Measurements from ENCODE around the gene SLC26A8.
"Not testable (repeated sequence)": the region's sequence is repeated elsewhere in the genome, so short reads cannot be mapped to it uniquely, and the experiment has no call there.

SLC26A8 gene

GRCh38 chr6:36015666-36016065, 8.8 kb downstream of the SLC26A8 start:
- Mint-ChIP-seq H3K9me3 (no peaks in the 10 kb centered on the region), H3K27me3 (no peaks in the 10 kb centered on the region), H3K4me3 (no peak overlapping the region), H3K27ac (peak overlapping the region; percentile 1), H3K4me1 (ENCODE audit: low read depth) (peaks cover 42% of the 10 kb centered on the region), H3K36me3 (ENCODE audit: low read depth) (no peaks in the 10 kb centered on the region)
- intact Hi-C loops (cut with micrococcal nuclease), result no loop called here

DNA sequence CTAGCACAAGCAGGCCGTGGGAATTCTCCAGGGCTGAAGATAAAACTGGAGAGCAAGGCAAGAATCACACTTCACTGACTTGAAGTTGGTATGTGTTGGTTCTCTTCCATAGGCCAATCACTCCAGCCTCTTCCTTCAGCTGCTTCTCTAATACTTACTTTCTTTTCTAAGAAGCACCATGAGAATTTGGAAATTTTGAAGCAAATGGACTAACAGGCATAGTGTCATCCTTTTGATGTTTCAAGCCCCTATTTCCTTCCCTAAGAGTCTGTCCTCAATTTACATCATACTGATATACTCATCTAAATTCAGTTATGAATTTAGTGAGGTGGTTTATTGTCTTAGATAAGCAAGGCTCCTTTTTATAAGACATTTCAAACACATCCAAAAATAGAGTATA, 24.0 kb downstream of the SLC26A8 start:
- intact Hi-C loops (cut with micrococcal nuclease), result no loop called here
- H3K9me3 Mint-ChIP-seq, result no peaks in the 10 kb centered on the region
- H3K27me3 Mint-ChIP-seq, result no peaks in the 10 kb centered on the region
- H3K36me3 Mint-ChIP-seq (ENCODE audit: low read depth), result no peaks in the 10 kb centered on the region
- H3K27ac Mint-ChIP-seq, result no peak overlapping the region
- no peaks in the 10 kb centered on the region for H3K4me1 Mint-ChIP-seq (ENCODE audit: low read depth)
- H3K4me3 Mint-ChIP-seq, result no peak overlapping the region

DNA sequence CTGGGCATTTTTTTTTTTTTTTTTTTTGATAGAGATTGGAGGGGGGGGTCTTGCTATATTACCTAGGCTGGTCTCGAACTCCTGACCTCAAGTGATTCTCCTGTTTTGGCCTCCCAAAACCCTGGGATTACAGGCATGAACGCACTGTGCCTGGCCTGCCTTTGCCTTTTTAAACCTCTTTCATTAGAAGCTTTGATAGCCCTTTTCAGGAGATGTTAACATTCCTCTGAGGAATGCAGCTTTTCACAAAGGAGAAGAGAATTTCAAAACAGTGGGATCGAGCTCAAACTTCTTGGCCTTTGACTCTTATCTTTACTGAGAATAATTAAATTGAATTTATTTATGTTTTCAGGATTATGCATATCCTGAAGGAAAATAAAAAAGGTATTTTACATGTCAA, 31.3 kb downstream of the SLC26A8 start:
- intact Hi-C loops (cut with micrococcal nuclease), result no loop called here
- no peaks in the 10 kb centered on the region for H3K36me3 Mint-ChIP-seq (ENCODE audit: low read depth)
- H3K27me3 Mint-ChIP-seq, result no peaks in the 10 kb centered on the region
- H3K27ac Mint-ChIP-seq, result no peak overlapping the region
- no peak overlapping the region for H3K4me3 Mint-ChIP-seq
- H3K9me3 Mint-ChIP-seq, result no peaks in the 10 kb centered on the region
- H3K4me1 Mint-ChIP-seq (ENCODE audit: low read depth), result no peaks in the 10 kb centered on the region

- intact Hi-C loops (cut with micrococcal nuclease); H3K27me3 Mint-ChIP-seq; H3K27ac Mint-ChIP-seq; H3K4me1 Mint-ChIP-seq (ENCODE audit: low read depth); H3K4me3 Mint-ChIP-seq; H3K36me3 Mint-ChIP-seq (ENCODE audit: low read depth); H3K9me3 Mint-ChIP-seq: not testable (repeated sequence)
Measured at GRCh38 chr6:35988047-35988446, 36.4 kb downstream of the SLC26A8 start.

GRCh38 chr6:35984701-35985100, 39.7 kb downstream of the SLC26A8 start:
- H3K27me3 Mint-ChIP-seq, result no peaks in the 10 kb centered on the region
- H3K36me3 Mint-ChIP-seq (ENCODE audit: low read depth), result no peaks in the 10 kb centered on the region
- H3K27ac Mint-ChIP-seq, result no peak overlapping the region
- H3K4me3 Mint-ChIP-seq, result no peak overlapping the region
- intact Hi-C loops (cut with micrococcal nuclease), result no loop called here
- H3K4me1 Mint-ChIP-seq (ENCODE audit: low read depth), result no peaks in the 10 kb centered on the region
- H3K9me3 Mint-ChIP-seq, result no peaks in the 10 kb centered on the region

GRCh38 chr6:35980991-35981645, 43.3 kb downstream of the SLC26A8 start:
- no peak overlapping the region for H3K27ac Mint-ChIP-seq
- no peak overlapping the region for H3K4me3 Mint-ChIP-seq
- H3K4me1 Mint-ChIP-seq (ENCODE audit: low read depth), result no peaks in the 10 kb centered on the region
- H3K9me3 Mint-ChIP-seq, result no peaks in the 10 kb centered on the region
- no peaks in the 10 kb centered on the region for H3K27me3 Mint-ChIP-seq
- intact Hi-C loops (cut with micrococcal nuclease), result no loop called here
- no peaks in the 10 kb centered on the region for H3K36me3 Mint-ChIP-seq (ENCODE audit: low read depth)

- H3K4me3 Mint-ChIP-seq; intact Hi-C loops (cut with micrococcal nuclease); H3K36me3 Mint-ChIP-seq (ENCODE audit: low read depth); H3K27ac Mint-ChIP-seq; H3K27me3 Mint-ChIP-seq; H3K9me3 Mint-ChIP-seq; H3K4me1 Mint-ChIP-seq (ENCODE audit: low read depth): not testable (repeated sequence)
Measured at GRCh38 chr6:35980126-35980525, 44.3 kb downstream of the SLC26A8 start.

GRCh38 chr6:35977308-35977707, 47.1 kb downstream of the SLC26A8 start:
- H3K9me3 Mint-ChIP-seq, result no peaks in the 10 kb centered on the region
- H3K27ac Mint-ChIP-seq, result no peak overlapping the region
- H3K27me3 Mint-ChIP-seq, result no peaks in the 10 kb centered on the region
- H3K4me3 Mint-ChIP-seq, result no peak overlapping the region
- intact Hi-C loops (cut with micrococcal nuclease), result no loop called here
- peaks cover 7% of the 10 kb centered on the region for H3K4me1 Mint-ChIP-seq (ENCODE audit: low read depth)
- H3K36me3 Mint-ChIP-seq (ENCODE audit: low read depth), result no peaks in the 10 kb centered on the region

GRCh38 chr6:35973670-35974222, 50.7 kb downstream of the SLC26A8 start:
- Mint-ChIP-seq H3K4me3 (no peak overlapping the region), H3K4me1 (ENCODE audit: low read depth) (peaks cover 7% of the 10 kb centered on the region), H3K27ac (no peak overlapping the region), H3K9me3 (no peaks in the 10 kb centered on the region), H3K27me3 (no peaks in the 10 kb centered on the region), H3K36me3 (ENCODE audit: low read depth) (no peaks in the 10 kb centered on the region)
- intact Hi-C loops (cut with micrococcal nuclease), result no loop called here

DNA sequence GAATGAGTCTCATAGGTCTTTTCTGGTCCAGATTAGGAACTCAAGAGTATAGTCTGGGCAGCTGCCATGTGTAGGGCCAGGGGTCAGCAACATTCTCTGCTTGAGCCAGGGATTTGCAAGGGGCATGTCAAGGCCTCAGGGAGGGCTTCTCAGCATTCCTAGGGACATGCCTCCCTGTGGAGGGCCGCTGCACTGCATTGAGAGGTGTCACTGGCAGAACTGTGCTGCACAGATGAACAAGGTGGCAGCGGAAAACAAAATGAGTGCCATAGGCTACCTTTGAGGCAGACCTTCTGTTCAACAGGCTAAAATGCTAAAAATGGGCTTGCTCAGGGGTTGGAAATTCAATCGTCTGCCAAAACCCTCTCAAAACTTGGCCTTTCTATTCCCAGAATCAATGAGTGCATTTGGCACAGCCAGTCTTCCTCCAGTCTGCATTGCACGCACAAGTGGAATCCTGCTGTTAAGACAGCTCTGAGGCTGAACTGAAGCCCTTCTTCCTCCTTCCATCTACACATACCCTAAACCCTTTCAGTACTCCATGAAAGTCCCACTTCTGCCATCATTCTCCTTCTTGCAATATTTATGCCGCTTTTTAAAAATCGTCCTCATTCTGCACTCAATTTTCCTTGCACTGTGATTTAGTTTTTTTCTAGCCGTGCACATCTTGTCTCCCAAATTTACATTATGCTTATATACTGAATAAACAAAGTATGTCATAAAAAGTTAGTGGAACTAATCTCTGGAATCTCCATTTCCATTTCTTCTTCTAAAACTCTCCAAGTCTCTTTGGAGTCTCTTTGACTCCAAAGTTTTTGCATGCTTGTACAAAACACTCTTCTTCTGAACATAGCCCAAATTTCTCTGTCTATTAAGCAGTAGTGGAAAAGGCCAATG, 51.7 kb downstream of the SLC26A8 start:
- no peaks in the 10 kb centered on the region for H3K9me3 Mint-ChIP-seq
- H3K27me3 Mint-ChIP-seq, result no peaks in the 10 kb centered on the region
- H3K4me1 Mint-ChIP-seq (ENCODE audit: low read depth), result peaks cover 7% of the 10 kb centered on the region
- no peaks in the 10 kb centered on the region for H3K36me3 Mint-ChIP-seq (ENCODE audit: low read depth)
- H3K27ac Mint-ChIP-seq, result no peak overlapping the region
- H3K4me3 Mint-ChIP-seq, result no peak overlapping the region
- intact Hi-C loops (cut with micrococcal nuclease), result no loop called here

DNA sequence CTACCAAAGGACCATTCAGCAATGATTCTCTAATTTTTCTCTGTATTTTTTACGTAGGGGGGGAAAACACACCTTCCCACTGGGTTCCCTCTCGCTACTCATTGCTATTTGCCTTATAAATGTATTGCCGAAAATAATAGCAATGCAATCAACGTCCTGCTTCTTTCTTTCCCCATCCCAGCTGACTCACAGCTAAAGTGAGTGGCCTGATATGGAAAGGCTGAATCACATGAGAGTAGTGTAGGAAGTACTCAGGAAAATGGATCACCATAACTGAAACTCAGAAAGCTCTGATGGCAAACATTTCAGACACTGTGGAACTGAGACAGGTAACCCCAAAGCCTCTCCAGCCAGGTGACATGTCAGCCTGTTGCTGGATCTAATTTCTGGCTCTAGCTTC, 54.3 kb downstream of the SLC26A8 start:
- H3K4me3 Mint-ChIP-seq, result no peak overlapping the region
- peaks cover 7% of the 10 kb centered on the region for H3K4me1 Mint-ChIP-seq (ENCODE audit: low read depth)
- no peaks in the 10 kb centered on the region for H3K36me3 Mint-ChIP-seq (ENCODE audit: low read depth)
- no peaks in the 10 kb centered on the region for H3K9me3 Mint-ChIP-seq
- H3K27me3 Mint-ChIP-seq, result no peaks in the 10 kb centered on the region
- intact Hi-C loops (cut with micrococcal nuclease), result no loop called here
- no peak overlapping the region for H3K27ac Mint-ChIP-seq

DNA sequence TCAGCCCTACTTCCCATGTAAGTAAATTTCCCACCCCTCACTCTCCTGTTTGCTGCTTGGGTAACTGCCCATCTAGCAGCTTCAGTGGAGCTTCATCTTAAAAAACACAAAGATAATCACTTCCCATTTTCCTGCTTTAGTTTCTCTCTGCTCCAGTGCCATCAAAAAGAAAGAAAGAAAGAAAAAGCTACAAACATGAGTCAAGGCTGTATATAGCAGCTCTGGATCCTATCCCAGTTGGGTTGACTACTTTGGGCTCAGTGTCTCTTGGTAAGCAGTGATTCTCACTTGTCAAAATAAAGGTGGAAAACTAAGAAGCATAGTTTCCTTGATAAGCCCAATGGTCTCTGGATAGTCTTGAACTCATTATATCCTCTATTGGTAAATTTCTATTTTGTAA, 54.8 kb downstream of the SLC26A8 start:
- Mint-ChIP-seq H3K36me3 (ENCODE audit: low read depth) (no peaks in the 10 kb centered on the region), H3K4me3 (no peak overlapping the region), H3K27me3 (no peaks in the 10 kb centered on the region), H3K4me1 (ENCODE audit: low read depth) (peaks cover 7% of the 10 kb centered on the region), H3K27ac (no peak overlapping the region), H3K9me3 (no peaks in the 10 kb centered on the region)
- intact Hi-C loops (cut with micrococcal nuclease), result no loop called here

GRCh38 chr6:35968821-35969220, 55.6 kb downstream of the SLC26A8 start:
- H3K27me3 Mint-ChIP-seq, result no peaks in the 10 kb centered on the region
- no peaks in the 10 kb centered on the region for H3K9me3 Mint-ChIP-seq
- H3K4me1 Mint-ChIP-seq (ENCODE audit: low read depth), result peaks cover 5% of the 10 kb centered on the region
- no peak overlapping the region for H3K27ac Mint-ChIP-seq
- intact Hi-C loops (cut with micrococcal nuclease), result no loop called here
- no peaks in the 10 kb centered on the region for H3K36me3 Mint-ChIP-seq (ENCODE audit: low read depth)
- no peak overlapping the region for H3K4me3 Mint-ChIP-seq

- H3K27me3 Mint-ChIP-seq, result no peaks in the 10 kb centered on the region
- intact Hi-C loops (cut with micrococcal nuclease), result no loop called here
- H3K9me3 Mint-ChIP-seq, result no peaks in the 10 kb centered on the region
- H3K4me1 Mint-ChIP-seq (ENCODE audit: low read depth), result no peaks in the 10 kb centered on the region
- no peak overlapping the region for H3K4me3 Mint-ChIP-seq
- H3K27ac Mint-ChIP-seq, result no peak overlapping the region
- H3K36me3 Mint-ChIP-seq (ENCODE audit: low read depth), result no peaks in the 10 kb centered on the region
Measured at GRCh38 chr6:35967076-35967774, 57.2 kb downstream of the SLC26A8 start.

Data from dendritic cell treated with granulocyte-macrophage colony-stimulating factor and Interleukin-4, amounts not matched to agents 40 ng/mL and 50 ng/mL, for 4 days (primary cell).